ENCODE measurements around the gene SCYL3.
"Not testable (repeated sequence)": the region's sequence is repeated elsewhere in the genome, so short reads cannot be mapped to it uniquely, and the experiment has no call there.

DNA sequence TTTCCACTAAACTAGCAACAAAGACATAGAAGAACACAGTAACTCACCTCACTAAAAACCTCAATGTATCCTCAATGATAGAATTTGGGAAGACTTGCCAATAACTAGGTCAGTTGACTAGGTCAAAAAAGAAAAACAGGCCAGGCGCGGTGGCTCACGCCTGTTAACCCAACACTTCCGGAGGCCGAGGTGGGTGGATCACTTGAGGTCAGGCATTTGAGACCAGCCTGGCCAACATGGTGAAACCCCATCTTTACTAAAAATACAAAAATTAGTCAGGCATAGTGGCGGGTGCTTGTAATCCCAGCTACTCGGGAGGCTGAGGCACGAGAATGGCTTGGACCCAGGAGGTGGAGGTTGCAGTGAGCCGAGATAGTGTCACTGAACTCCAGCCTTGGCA is 24.5 kb upstream of the SCYL3 start:
- not testable (repeated sequence) for TF ChIP-seq POLR2A (IDR thresholded peaks at IDR 0.05)
- TF ChIP-seq, protein P1, sequence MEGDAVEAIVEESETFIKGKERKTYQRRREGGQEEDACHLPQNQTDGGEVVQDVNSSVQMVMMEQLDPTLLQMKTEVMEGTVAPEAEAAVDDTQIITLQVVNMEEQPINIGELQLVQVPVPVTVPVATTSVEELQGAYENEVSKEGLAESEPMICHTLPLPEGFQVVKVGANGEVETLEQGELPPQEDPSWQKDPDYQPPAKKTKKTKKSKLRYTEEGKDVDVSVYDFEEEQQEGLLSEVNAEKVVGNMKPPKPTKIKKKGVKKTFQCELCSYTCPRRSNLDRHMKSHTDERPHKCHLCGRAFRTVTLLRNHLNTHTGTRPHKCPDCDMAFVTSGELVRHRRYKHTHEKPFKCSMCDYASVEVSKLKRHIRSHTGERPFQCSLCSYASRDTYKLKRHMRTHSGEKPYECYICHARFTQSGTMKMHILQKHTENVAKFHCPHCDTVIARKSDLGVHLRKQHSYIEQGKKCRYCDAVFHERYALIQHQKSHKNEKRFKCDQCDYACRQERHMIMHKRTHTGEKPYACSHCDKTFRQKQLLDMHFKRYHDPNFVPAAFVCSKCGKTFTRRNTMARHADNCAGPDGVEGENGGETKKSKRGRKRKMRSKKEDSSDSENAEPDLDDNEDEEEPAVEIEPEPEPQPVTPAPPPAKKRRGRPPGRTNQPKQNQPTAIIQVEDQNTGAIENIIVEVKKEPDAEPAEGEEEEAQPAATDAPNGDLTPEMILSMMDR (IDR thresholded peaks at IDR 0.05) = not testable (repeated sequence)
